ENCODE results near the gene PPM1E.
"Not testable (repeated sequence)": the region's sequence is repeated elsewhere in the genome, so short reads cannot be mapped to it uniquely, and the experiment has no call there.

Gene PPM1E

DNA sequence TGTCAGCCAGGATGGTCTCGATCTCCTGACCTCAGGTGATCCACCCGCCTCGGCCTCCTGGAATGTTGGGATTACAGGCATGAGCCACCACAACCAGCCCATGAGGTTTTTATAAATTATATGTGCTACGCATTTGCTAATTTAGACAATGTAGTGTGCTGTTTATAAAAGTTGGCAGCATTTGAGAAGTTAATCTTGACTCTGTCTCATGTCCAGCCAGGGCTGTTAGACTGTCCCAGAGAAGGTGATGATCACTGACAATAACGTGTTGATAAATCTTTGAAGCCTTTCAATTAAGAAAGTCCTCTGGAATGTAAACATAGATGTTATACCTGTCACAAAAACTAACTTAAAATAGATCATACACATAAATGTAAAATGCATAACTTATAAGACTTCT, 82.0 kb downstream of the PPM1E start (continued):
- TF ChIP-seq CREB5 (CRISPR knock-in tag; IDR thresholded peaks at IDR 0.05; ENCODE audit: low read depth) (no peak), ZNF8 (CRISPR knock-in tag; IDR thresholded peaks at IDR 0.05) (no peak), CSDC2 (CRISPR knock-in tag; IDR thresholded peaks at IDR 0.05) (no peak), TOX (CRISPR knock-in tag; IDR thresholded peaks at IDR 0.05; ENCODE audit: borderline replicate concordance) (no peak), BACH2 (CRISPR knock-in tag; IDR thresholded peaks at IDR 0.05; ENCODE audit: borderline replicate concordance) (no peak), TCF4 (CRISPR knock-in tag; IDR thresholded peaks at IDR 0.05; ENCODE audit: borderline replicate concordance) (no peak), ZFP30 (CRISPR knock-in tag; IDR thresholded peaks at IDR 0.05) (no peak), ZC3H10 (CRISPR knock-in tag; IDR thresholded peaks at IDR 0.05) (no peak), ZNF565 (CRISPR knock-in tag; conservative IDR thresholded peaks at IDR 0.05; ENCODE audit: low read depth) (no peak), RARB (CRISPR knock-in tag; IDR thresholded peaks at IDR 0.05) (no peak)
- TF ChIP-seq, protein P1, sequence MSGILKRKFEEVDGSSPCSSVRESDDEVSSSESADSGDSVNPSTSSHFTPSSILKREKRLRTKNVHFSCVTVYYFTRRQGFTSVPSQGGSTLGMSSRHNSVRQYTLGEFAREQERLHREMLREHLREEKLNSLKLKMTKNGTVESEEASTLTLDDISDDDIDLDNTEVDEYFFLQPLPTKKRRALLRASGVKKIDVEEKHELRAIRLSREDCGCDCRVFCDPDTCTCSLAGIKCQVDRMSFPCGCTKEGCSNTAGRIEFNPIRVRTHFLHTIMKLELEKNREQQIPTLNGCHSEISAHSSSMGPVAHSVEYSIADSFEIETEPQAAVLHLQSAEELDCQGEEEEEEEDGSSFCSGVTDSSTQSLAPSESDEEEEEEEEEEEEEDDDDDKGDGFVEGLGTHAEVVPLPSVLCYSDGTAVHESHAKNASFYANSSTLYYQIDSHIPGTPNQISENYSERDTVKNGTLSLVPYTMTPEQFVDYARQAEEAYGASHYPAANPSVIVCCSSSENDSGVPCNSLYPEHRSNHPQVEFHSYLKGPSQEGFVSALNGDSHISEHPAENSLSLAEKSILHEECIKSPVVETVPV (CRISPR knock-in tag; IDR thresholded peaks at IDR 0.05) = no peak

DNA sequence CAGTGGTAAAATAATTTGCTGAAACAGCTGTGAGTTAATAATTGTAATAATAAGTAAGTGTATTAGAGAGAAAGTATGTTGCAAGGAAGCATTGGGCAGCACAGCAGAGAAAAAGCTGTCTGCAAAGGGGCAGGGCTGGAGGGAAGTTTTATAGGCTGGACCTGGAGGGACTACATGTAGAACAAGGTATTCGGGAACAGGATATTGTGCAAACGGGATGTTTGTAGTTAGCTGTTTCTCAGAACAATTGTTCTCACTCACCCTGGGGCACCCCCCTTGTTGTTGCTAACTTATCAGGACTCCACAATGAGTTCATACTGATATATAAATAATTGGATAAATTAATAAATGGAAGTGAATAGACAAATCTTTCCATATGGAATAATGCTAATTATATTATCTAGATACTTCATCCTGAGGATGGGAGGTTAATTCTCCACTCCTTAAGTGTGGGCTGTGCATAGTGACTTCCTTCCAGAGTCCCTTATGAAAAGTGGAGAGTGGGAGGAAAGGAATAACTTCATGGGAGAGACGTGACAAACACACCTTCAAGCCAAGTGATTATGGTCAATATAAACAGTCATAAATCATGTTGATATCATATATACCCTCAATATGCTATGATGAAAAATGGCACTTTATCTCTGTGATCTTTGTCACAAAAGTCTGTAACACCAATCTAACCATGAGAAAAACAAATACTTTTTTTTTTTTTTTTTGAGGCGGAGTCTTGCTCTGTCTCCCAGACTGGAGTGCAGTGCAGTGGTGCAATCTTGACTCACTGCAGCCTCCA, 85.4 kb downstream of the PPM1E start:
- TF ChIP-seq PPARA (CRISPR knock-in tag; IDR thresholded peaks at IDR 0.05; ENCODE audit: borderline replicate concordance) = no peak
- no peak for TF ChIP-seq ZFP30 (CRISPR knock-in tag; IDR thresholded peaks at IDR 0.05)
- TF ChIP-seq OSR1 (CRISPR knock-in tag; IDR thresholded peaks at IDR 0.05) = no peak
- no peak for TF ChIP-seq ZC3H10 (CRISPR knock-in tag; IDR thresholded peaks at IDR 0.05)
- no peak for TF ChIP-seq ZNF70 (CRISPR knock-in tag; IDR thresholded peaks at IDR 0.05)
- TF ChIP-seq SNAI2 (CRISPR knock-in tag; IDR thresholded peaks at IDR 0.05) = no peak
- no peak for TF ChIP-seq GLIS3 (CRISPR knock-in tag; IDR thresholded peaks at IDR 0.05)
- TF ChIP-seq, protein P1 (CRISPR knock-in tag; IDR thresholded peaks at IDR 0.05) = no peak
- no peak for ATAC-seq

GRCh38 chr17:58846413-58846812, 90.8 kb downstream of the PPM1E start:
- not testable (repeated sequence) for ATAC-seq

GRCh38 chr17:58850106-58850505, 94.5 kb downstream of the PPM1E start:
- ATAC-seq = not testable (repeated sequence)

GRCh38 chr17:58865301-58865700, 109.6 kb downstream of the PPM1E start:
- no peak for TF ChIP-seq RARB (CRISPR knock-in tag; IDR thresholded peaks at IDR 0.05)
- TF ChIP-seq ARNTL (CRISPR knock-in tag; IDR thresholded peaks at IDR 0.05; ENCODE audit: borderline replicate concordance, low read depth) = no peak
- TF ChIP-seq CSDC2 (CRISPR knock-in tag; IDR thresholded peaks at IDR 0.05) = no peak
- no peak for TF ChIP-seq TOX (CRISPR knock-in tag; IDR thresholded peaks at IDR 0.05; ENCODE audit: borderline replicate concordance)
- no peak for TF ChIP-seq ZNF8 (CRISPR knock-in tag; IDR thresholded peaks at IDR 0.05)
- no peak for TF ChIP-seq SNAI2 (CRISPR knock-in tag; IDR thresholded peaks at IDR 0.05)
- no peak for TF ChIP-seq ISL1 (CRISPR knock-in tag; IDR thresholded peaks at IDR 0.05)
- no peak for ATAC-seq

- ATAC-seq = no peak
- TF ChIP-seq RARB (CRISPR knock-in tag; IDR thresholded peaks at IDR 0.05) (no peak), TSHZ2 (CRISPR knock-in tag; IDR thresholded peaks at IDR 0.05) (no peak)
- TF ChIP-seq, protein P2, sequence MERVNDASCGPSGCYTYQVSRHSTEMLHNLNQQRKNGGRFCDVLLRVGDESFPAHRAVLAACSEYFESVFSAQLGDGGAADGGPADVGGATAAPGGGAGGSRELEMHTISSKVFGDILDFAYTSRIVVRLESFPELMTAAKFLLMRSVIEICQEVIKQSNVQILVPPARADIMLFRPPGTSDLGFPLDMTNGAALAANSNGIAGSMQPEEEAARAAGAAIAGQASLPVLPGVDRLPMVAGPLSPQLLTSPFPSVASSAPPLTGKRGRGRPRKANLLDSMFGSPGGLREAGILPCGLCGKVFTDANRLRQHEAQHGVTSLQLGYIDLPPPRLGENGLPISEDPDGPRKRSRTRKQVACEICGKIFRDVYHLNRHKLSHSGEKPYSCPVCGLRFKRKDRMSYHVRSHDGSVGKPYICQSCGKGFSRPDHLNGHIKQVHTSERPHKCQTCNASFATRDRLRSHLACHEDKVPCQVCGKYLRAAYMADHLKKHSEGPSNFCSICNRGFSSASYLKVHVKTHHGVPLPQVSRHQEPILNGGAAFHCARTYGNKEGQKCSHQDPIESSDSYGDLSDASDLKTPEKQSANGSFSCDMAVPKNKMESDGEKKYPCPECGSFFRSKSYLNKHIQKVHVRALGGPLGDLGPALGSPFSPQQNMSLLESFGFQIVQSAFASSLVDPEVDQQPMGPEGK (CRISPR knock-in tag; IDR thresholded peaks at IDR 0.05; ENCODE audit: borderline replicate concordance) = no peak
These were observed 115.1 kb downstream of the PPM1E start for GRCh38 chr17:58870747-58871146.
